Spleen (tissue), 13 donors: ENCODE data around the gene PHF10. TPM values are rescaled to one million over a fixed set of nuclear protein-coding genes. Genes with fewer than 3 reads are reported as not detected.
A peak's percentile ranks its signal among the peaks of the same experiment; 100 is the strongest.
"Not testable (repeated sequence)": the region's sequence is repeated elsewhere in the genome, so short reads cannot be mapped to it uniquely, and the experiment has no call there.

ENCODE experiments used
- DNase-seq: peaks from one replicate; pipeline ENCODE4 v3.0.0-alpha.2; 2020
- H3K27ac ChIP-seq, 8 donors: fragments of 200-600 bp; sonication (generic) in 7 of 8; 1 replicate in 4 of 8; 2 replicates in 4 of 8; pipeline versions ENCODE4 v1.5.0 to v1.8.0; 2016 to 2021; ENCODE audit warnings: inconsistent platforms in 4 of 8, mild to moderate bottlenecking in 4 of 8, moderate library complexity in 1 of 8
- H3K27me3 ChIP-seq, 7 donors: fragments of 200-600 bp; sonication (generic) in 6 of 7; replicated peaks in 1 of 7; 1 replicate in 4 of 7; 2 replicates in 3 of 7; pipeline versions ENCODE4 v1.5.0 to v1.8.0; 2016 to 2021; ENCODE audit warnings: inconsistent platforms in 3 of 7, mild to moderate bottlenecking in 1 of 7
- H3K36me3 ChIP-seq, 6 donors: fragments of 200-600 bp; sonication (generic) in 5 of 6; 1 replicate in 4 of 6; 2 replicates in 2 of 6; pipeline versions ENCODE4 v1.5.0 to v1.8.0; 2016 to 2021; ENCODE audit warnings: inconsistent platforms in 2 of 6
- H3K4me1 ChIP-seq, 6 donors: fragments of 200-600 bp; sonication (generic) in 5 of 6; 1 replicate in 3 of 6; 2 replicates in 3 of 6; pipeline versions ENCODE4 v1.5.0 to v1.8.0; 2016 to 2021; ENCODE audit warnings: inconsistent platforms in 3 of 6
- H3K4me3 ChIP-seq, 8 donors: fragments of 200-600 bp; sonication (generic) in 7 of 8; 1 replicate in 4 of 8; 2 replicates in 4 of 8; pipeline versions ENCODE4 v1.5.0 to v1.8.0; 2016 to 2021; ENCODE audit warnings: inconsistent platforms in 4 of 8, mild to moderate bottlenecking in 4 of 8, moderate library complexity in 2 of 8
- H3K9me3 ChIP-seq, 8 donors: fragments of 200-600 bp; sonication (generic) in 7 of 8; 1 replicate in 4 of 8; 2 replicates in 4 of 8; pipeline versions ENCODE4 v1.5.0 to v1.8.0; 2016 to 2021; ENCODE audit warnings: inconsistent platforms in 4 of 8
- CTCF ChIP-seq, 11 experiments: fragments of 200-600 bp in 7 of 11; fragments of 450-650 bp in 4 of 11; sonication (generic) in 4 of 11; IDR thresholded peaks in 8 of 11; conservative IDR thresholded peaks in 3 of 11; 1 replicate in 7 of 11; 2 replicates in 4 of 11; pipeline versions ENCODE4 v1.4.0 to v1.8.0; 2016 to 2021; ENCODE audit warnings: antibody characterized with exemption in 11 of 11, inconsistent platforms in 4 of 11, mild to moderate bottlenecking in 1 of 11
- POLR2A ChIP-seq, 3 donors: fragments of 450-650 bp; IDR thresholded peaks; one replicate each; pipeline ENCODE4 v1.5.1; 2017; ENCODE audit warnings: antibody characterized with exemption in 3 of 3, mild to moderate bottlenecking in 1 of 3
- POLR2AphosphoS5 ChIP-seq, 3 donors: sonication (generic); formaldehyde crosslinking; IDR thresholded peaks; one replicate each; pipeline ENCODE4 v1.5.1; 2017; ENCODE audit warnings: antibody characterized with exemption in 3 of 3
- WGBS, 5 donors: extraction: QIAGEN DNeasy Blood & Tissue Kit in 3 of 5; methylation state at CpG; one replicate each; pipeline versions ENCODE4 v1.1.5 to v1.1.7; 2013 to 2018; 5-methylcytosine and 5-hydroxymethylcytosine counted together
- intact Hi-C: fragments of 100-400 bp; cut with DNase I; formaldehyde crosslinking; loops from one replicate; pipeline ENCODE4 v1.15.0; 2023; ENCODE audit warnings: low total_unique reads
- long read RNA-seq, 2 donors: transcript quantifications; one replicate each; lab custom pipeline, GENCODE V29; 2026
- polyA plus RNA-seq, 3 donors: library from polyadenylated mRNA; stranded (reverse); fragments of 200-250 nt; gene quantifications; one replicate each; pipeline ENCODE4 v1.2.1, GENCODE V29; 2013
- total RNA-seq, 7 donors: library from RNA; depleted of rRNA in 3 of 7; stranded (reverse); fragments of >200 nt in 3 of 7; fragmentation: NEBNext Ultra II Directional in 4 of 7; extraction: Animal tissue kit (Norgen Biotek cat#: 25700) in 4 of 7; gene quantifications; one replicate each; pipeline versions ENCODE4 v1.1.0 to v1.2.1, GENCODE V29; 2016 to 2021
- donor health status: healthy with polysubstance abuse.
- donor health status: DM: no; HTN: no; CAD: no; lungs with moderate emphysema.
- donor health status: DM: no; HTN: no; CAD: no.
- donor health status: Bipolar disorder and iron deficiency.
- donor health status: healthy.
- donor health status: DM: no; HTN: no; CAD: no.
- donor health status: DM: yes; HTN: yes; CAD: no.

Gene PHF10
- total RNA-seq (100 to 1,000 TPM in 1 of 7 donors, 10 to 100 TPM in 6; 41.0 to 102 (median 67.3) TPM), polyA plus RNA-seq (10 to 100 TPM; 36.7 to 53.9 (median 49.6) TPM)
- long read RNA-seq, donor 1, full-length matches to known transcripts = 12 of 12 reads
- long read RNA-seq, donor 1, partial matches to known transcripts = 0 of 12 reads
- long read RNA-seq, donor 1, other reads (novel, unspliced or antisense) = 0 of 12 reads
- long read RNA-seq, donor 2, full-length matches to known transcripts = 15 of 15 reads
- long read RNA-seq, donor 2, partial matches to known transcripts = 0 of 15 reads
- long read RNA-seq, donor 2, other reads (novel, unspliced or antisense) = 0 of 15 reads

- 0 to 2% (median 1%) methylated on average over 25 to 89 of the region's 89 CpGs for WGBS, 5 donors
- H3K4me3 ChIP-seq = peak within 1 kb of the TSS; percentile 53 to 91 (median 72)
- no peaks in the 10 kb centered on the region for H3K36me3 ChIP-seq
- no peaks in the 10 kb centered on the region for H3K9me3 ChIP-seq
- peak within 1 kb of the TSS; percentile 91 to 98 (median 94) for H3K27ac ChIP-seq
- peak; percentile 52 to 83 (median 77) for TF ChIP-seq POLR2AphosphoS5 (IDR thresholded peaks at IDR 0.05)
- no peak for TF ChIP-seq CTCF (IDR thresholded peaks at IDR 0.05 in 8 of 11, conservative IDR thresholded peaks at IDR 0.05 in 3 of 11)
- DNase-seq = peak; percentile 93
- peaks cover 23 to 49% (median 38%) of the 10 kb centered on the region in 6 donors for H3K4me1 ChIP-seq
- intact Hi-C loops = no loop called here
- H3K27me3 ChIP-seq = no peaks in the 10 kb centered on the region
These were observed at the start of gene PHF10 for GRCh38 chr6:169724494-169725124. TSS of gene PHF10 (minus strand) at chr6:169724500. CDS start at chr6:169723931, 569 bp downstream.

GRCh38 chr6:169766921-169767736 is 42.8 kb upstream of the PHF10 start:
- intact Hi-C loops = no loop called here
- Histone ChIP-seq H3K27me3 (no peaks in the 10 kb centered on the region), H3K4me1 (peaks cover 0 to 6% (median 0%) of the 10 kb centered on the region in 6 donors), H3K4me3 (no peak overlapping the region), H3K27ac (no peak overlapping the region), H3K36me3 (peaks cover 0 to 99% (median 57%) of the 10 kb centered on the region in 6 donors), H3K9me3 (no peaks in the 10 kb centered on the region)
- WGBS, 5 donors = 95 to 97% (median 96%) methylated on average over 13 of the region's 13 CpGs
- no peak for DNase-seq
- no peak for TF ChIP-seq POLR2A (IDR thresholded peaks at IDR 0.05)
- TF ChIP-seq CTCF (IDR thresholded peaks at IDR 0.05 in 8 of 11, conservative IDR thresholded peaks at IDR 0.05 in 3 of 11) = no peak
- no peak for TF ChIP-seq POLR2AphosphoS5 (IDR thresholded peaks at IDR 0.05)

DNA sequence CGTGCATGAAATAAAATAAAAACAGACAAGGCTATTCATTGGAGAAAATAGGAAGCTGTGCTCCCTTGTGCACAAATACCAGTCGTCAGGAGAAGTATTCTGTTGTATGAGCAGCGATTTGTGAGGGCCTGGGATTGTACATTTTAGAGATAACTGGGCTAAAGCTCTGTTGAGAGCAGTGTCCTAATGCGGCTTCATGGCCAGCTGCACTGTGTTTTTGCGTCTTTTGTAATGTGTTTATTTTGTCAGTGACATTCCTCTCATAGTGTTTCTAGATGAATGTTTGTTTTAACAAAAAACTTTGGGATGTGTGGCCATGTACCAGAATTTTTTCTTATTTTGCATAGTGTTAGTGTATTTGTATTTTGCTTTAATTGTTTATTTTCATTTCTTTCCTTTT is 41.9 kb upstream of the PHF10 start:
- Histone ChIP-seq H3K36me3 (peaks cover 0 to 99% (median 55%) of the 10 kb centered on the region in 6 donors), H3K9me3 (no peaks in the 10 kb centered on the region), H3K4me3 (no peak overlapping the region), H3K27ac (no peak overlapping the region), H3K4me1 (peaks cover 0 to 6% (median 0%) of the 10 kb centered on the region in 6 donors), H3K27me3 (no peaks in the 10 kb centered on the region)
- WGBS, 5 donors = 90 to 97% (median 93%) methylated on average over 5 of the region's 5 CpGs
- TF ChIP-seq POLR2A (IDR thresholded peaks at IDR 0.05) (no peak), POLR2AphosphoS5 (IDR thresholded peaks at IDR 0.05) (no peak), CTCF (IDR thresholded peaks at IDR 0.05 in 8 of 11, conservative IDR thresholded peaks at IDR 0.05 in 3 of 11) (no peak)
- DNase-seq = no peak
- intact Hi-C loops = no loop called here

DNA sequence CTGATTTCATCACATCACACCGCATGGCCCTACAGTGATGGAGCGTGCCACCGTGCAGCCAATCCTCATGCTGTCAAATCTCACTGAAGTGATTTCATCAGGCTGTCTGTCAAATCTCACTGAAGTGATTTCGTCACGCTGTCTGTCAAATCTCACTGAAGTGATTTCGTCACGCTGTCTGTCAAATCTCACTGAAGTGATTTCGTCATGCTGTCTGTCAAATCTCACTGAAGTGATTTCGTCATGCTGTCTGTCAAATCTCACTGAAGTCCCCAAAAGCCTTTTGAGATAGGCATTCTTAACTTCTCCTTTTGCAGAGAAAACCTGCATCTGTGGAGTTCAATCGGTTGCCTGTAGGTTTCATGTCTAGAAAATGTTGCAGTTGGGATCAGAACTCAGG is 41.5 kb upstream of the PHF10 start:
- DNase-seq, H3K4me3 ChIP-seq, H3K4me1 ChIP-seq, H3K9me3 ChIP-seq, H3K27ac ChIP-seq, H3K27me3 ChIP-seq, intact Hi-C loops: not testable (repeated sequence)
- peaks cover 0 to 99% (median 57%) of the 10 kb centered on the region in 6 donors for H3K36me3 ChIP-seq
- whole genome bisulfite sequencing, 5 donors = 60 to 95% (median 76%) methylated on average over 5 to 10 of the region's 10 CpGs
